Heart left ventricle (tissue), 16 donors: ENCODE data around the gene MT1A. TPM values are rescaled to one million over a fixed set of nuclear protein-coding genes. Genes with fewer than 3 reads are reported as not detected.
A peak's percentile ranks its signal among the peaks of the same experiment; 100 is the strongest.

Experiments
- ATAC-seq, 4 donors: fragments of 200-7000 bp; cut with Tn5 transposase; one replicate each; pipeline ENCODE4 v1.9.1; 2020 to 2022; ENCODE audit warnings: moderate library complexity in 4 of 4, mild to moderate bottlenecking in 3 of 4, moderate number of reproducible peaks in 1 of 4
- DNase-seq, 5 donors: peaks; one replicate each; pipeline ENCODE4 v3.0.0-alpha.2; 2020
- H3K27ac ChIP-seq, 12 donors: fragments of 200-600 bp; sonication (generic) in 4 of 12; one replicate each; pipeline versions ENCODE4 v1.5.0 to v1.8.0; 2016 to 2022; ENCODE audit warnings: mild to moderate bottlenecking in 2 of 12
- H3K27me3 ChIP-seq, 9 donors: fragments of 200-600 bp; sonication (generic) in 2 of 9; one replicate each; pipeline versions ENCODE4 v1.5.1 to v1.8.0; 2016 to 2022; ENCODE audit warnings: mild to moderate bottlenecking in 3 of 9
- H3K36me3 ChIP-seq, 9 donors: fragments of 200-600 bp; sonication (generic) in 2 of 9; one replicate each; pipeline versions ENCODE4 v1.5.0 to v1.8.0; 2018 to 2022; ENCODE audit warnings: mild to moderate bottlenecking in 2 of 9
- H3K4me1 ChIP-seq, 12 donors: fragments of 200-600 bp; sonication (generic) in 4 of 12; one replicate each; pipeline versions ENCODE4 v1.5.0 to v1.8.0; 2016 to 2022; ENCODE audit warnings: mild to moderate bottlenecking in 3 of 12
- H3K4me3 ChIP-seq, 12 donors: fragments of 200-600 bp; sonication (generic) in 4 of 12; one replicate each; pipeline versions ENCODE4 v1.5.0 to v1.8.0; 2017 to 2022; ENCODE audit warnings: mild to moderate bottlenecking in 9 of 12, moderate library complexity in 4 of 12
- H3K9me3 ChIP-seq, 12 donors: fragments of 200-600 bp; sonication (generic) in 4 of 12; one replicate each; pipeline versions ENCODE4 v1.5.0 to v1.8.0; 2016 to 2022; ENCODE audit warnings: mild to moderate bottlenecking in 1 of 12
- CTCF ChIP-seq, 12 donors: fragments of 200-600 bp; sonication (generic) in 4 of 12; IDR thresholded peaks; one replicate each; pipeline versions ENCODE4 v1.5.0 to v1.8.0; 2018 to 2022; ENCODE audit warnings: antibody characterized with exemption in 12 of 12, mild to moderate bottlenecking in 5 of 12
- POLR2A ChIP-seq, 2 donors: fragments of 450-650 bp; IDR thresholded peaks; one replicate each; pipeline ENCODE4 v1.6.1; 2017; ENCODE audit warnings: antibody characterized with exemption in 2 of 2, mild to moderate bottlenecking in 2 of 2, moderate library complexity in 2 of 2
- WGBS, 4 donors: extraction: QIAGEN DNeasy Blood & Tissue Kit in 2 of 4; methylation state at CpG; one replicate each; pipeline versions ENCODE4 v1.1.5 to v1.1.7; 2013 to 2018; 5-methylcytosine and 5-hydroxymethylcytosine counted together
- intact Hi-C, 10 donors: fragments of 100-400 bp; cut with DNase I; formaldehyde crosslinking; loops; one replicate each; pipeline versions ENCODE4 v1.11.1 to v1.14.2; 2022
- polyA plus RNA-seq, 2 donors: library from polyadenylated mRNA; stranded (reverse); fragments of 200-250 nt; gene quantifications; one replicate each; pipeline ENCODE4 v1.2.3, GENCODE V29; 2013
- total RNA-seq, 9 donors: library from RNA; depleted of rRNA in 2 of 9; stranded (reverse); fragments of >200 nt in 2 of 9; fragmentation: NEBNext Ultra II Directional in 3 of 9; extraction: Animal tissue kit (Norgen Biotek cat#: 25700) in 3 of 9; gene quantifications; one replicate each; pipeline versions ENCODE4 v1.1.0 to v1.2.4, GENCODE V29; 2016 to 2023
- donor health status: ischemic (EF 13 %, LVEDD 7.1; RV severe dilation, severe dysfunction).
- donor health status: healthy with polysubstance abuse.
- donor health status: DM: no; HTN: yes; CAD: no.
- donor health status: DM: no; HTN: no; CAD: no.
- donor health status: ischemic (EF 25% LVEDD 6.9; RV normal size, moderate dysfunction).
- donor health status: ischemic (EF 25% LVEDD 5.7; RV mildly dilated, moderate dysfunction).
- donor health status: healthy.
- donor health status: DM: yes; HTN: yes; CAD: no.
- donor health status: ischemic (EF 35%, LVEDD 5.7; RV mildly dilated, moderate dysfunction).
- donor health status: nonischemic (EF 11% LVEDD 7.7; RV severe dilation, severe dysfunction).
- donor health status: DM: yes; HTN: yes; CAD: no.
- donor health status: PGD.
- donor health status: ischemic (EF 29% LVEDD 5.4; RV normal size, mild dysfunction).
- donor health status: nonischemic (EF 23%, LVEDD 6.1; RV moderate dilation, normal function).

MT1A gene
- total and polyA plus RNA-seq, 11 donors: 0.92 to 43.3 (median 4.0) TPM

GRCh38 chr16:56643833-56644232 is 5.4 kb downstream of the MT1A start:
- DNase-seq (no peak), ATAC-seq (no peak)
- TF ChIP-seq CTCF (IDR thresholded peaks at IDR 0.05) (no peak), POLR2A (IDR thresholded peaks at IDR 0.05) (no peak)
- Histone ChIP-seq H3K4me3 (peak overlapping the region in 9 of 12 donors; percentile 24 to 55 (median 43)), H3K9me3 (no peaks in the 10 kb centered on the region), H3K27me3 (peaks cover 0 to 84% (median 30%) of the 10 kb centered on the region in 9 donors), H3K4me1 (peaks cover 0 to 20% (median 12%) of the 10 kb centered on the region in 12 donors), H3K27ac (no peak overlapping the region), H3K36me3 (no peaks in the 10 kb centered on the region)
- 42 to 55% (median 47%) methylated on average over 5 of the region's 5 CpGs for WGBS, 4 donors
- intact Hi-C loops: loop anchor here in 4 of 10 donors (2.0 to 5.0 kb wide), 2 partner anchors 25 to 37 kb away; partner anchors contain the start of genes MT2A (in 3 of the 4), MT1G (in 1 of the 4) and MT1H (in 1 of the 4)

GRCh38 chr16:56645311-56645710 is 6.8 kb downstream of the MT1A start:
- 87 to 95% (median 89%) methylated on average over 1 of the region's 1 CpG for WGBS, 4 donors

GRCh38 chr16:56645838-56646237 is 7.4 kb downstream of the MT1A start:
- peaks cover 0 to 72% (median 27%) of the 10 kb centered on the region in 9 donors for H3K27me3 ChIP-seq
- TF ChIP-seq CTCF (IDR thresholded peaks at IDR 0.05): no peak
- no peak for TF ChIP-seq POLR2A (IDR thresholded peaks at IDR 0.05)
- no peaks in the 10 kb centered on the region for H3K36me3 ChIP-seq
- H3K27ac ChIP-seq: no peak overlapping the region
- 0 to 45% (median 1%) methylated on average over 1 of the region's 1 CpG for WGBS, 4 donors
- H3K4me3 ChIP-seq: no peak overlapping the region
- H3K9me3 ChIP-seq: no peaks in the 10 kb centered on the region
- H3K4me1 ChIP-seq: peaks cover 0 to 15% (median 9%) of the 10 kb centered on the region in 12 donors
- no peak for DNase-seq
- intact Hi-C loops: no loop called here
- ATAC-seq: no peak

More at GRCh38 chr16:56645311-56645710, 6.8 kb downstream of the MT1A start:
- intact Hi-C loops: no loop called here
- DNase-seq (no peak), ATAC-seq (no peak)
- H3K27me3 ChIP-seq: peaks cover 0 to 76% (median 27%) of the 10 kb centered on the region in 9 donors
- no peak overlapping the region for H3K27ac ChIP-seq
- H3K36me3 ChIP-seq: no peaks in the 10 kb centered on the region
- peaks cover 0 to 15% (median 9%) of the 10 kb centered on the region in 12 donors for H3K4me1 ChIP-seq
- TF ChIP-seq POLR2A (IDR thresholded peaks at IDR 0.05) (no peak), CTCF (IDR thresholded peaks at IDR 0.05) (no peak)
- H3K9me3 ChIP-seq: no peaks in the 10 kb centered on the region
- H3K4me3 ChIP-seq: no peak overlapping the region

- TF ChIP-seq CTCF (IDR thresholded peaks at IDR 0.05) (no peak), POLR2A (IDR thresholded peaks at IDR 0.05) (no peak)
- H3K9me3 ChIP-seq: no peaks in the 10 kb centered on the region
- H3K4me1 ChIP-seq: peaks cover 0 to 14% (median 9%) of the 10 kb centered on the region in 12 donors
- no peak for DNase-seq
- peaks cover 0 to 65% (median 27%) of the 10 kb centered on the region in 9 donors for H3K27me3 ChIP-seq
- H3K4me3 ChIP-seq: no peak overlapping the region
- H3K27ac ChIP-seq: no peak overlapping the region
- 35 to 59% (median 42%) methylated on average over 25 to 33 of the region's 33 CpGs for WGBS, 4 donors
- intact Hi-C loops: no loop called here
- no peak for ATAC-seq
- H3K36me3 ChIP-seq: no peaks in the 10 kb centered on the region
These were observed 9.4 kb downstream of the MT1A start for GRCh38 chr16:56647641-56648431.
